HepG2 (cell line): Measurements from ENCODE around the gene OSM.

Experiments
- IKZF4 ChIP-seq: sonication (generic); formaldehyde crosslinking; IDR thresholded peaks from 2 replicates; pipeline ENCODE4 v1.5.1; 2020; ENCODE audit warnings: borderline replicate concordance, mild to moderate bottlenecking, low read depth, missing genetic modification reagents; ENCODE audit errors: not compliant biosample characterization
- TGIF2 ChIP-seq: IDR thresholded peaks from 2 replicates; pipeline ENCODE4 v1.6.1; 2016; ENCODE audit warnings: control low read depth, missing compliant biosample characterization
- ZMYM3 ChIP-seq: sonication (generic); formaldehyde crosslinking; IDR thresholded peaks from 2 replicates; pipeline ENCODE4 v1.5.1; 2020; ENCODE audit warnings: mild to moderate bottlenecking, missing genetic modification reagents

- TF ChIP-seq ZMYM3 (CRISPR knock-in tag), result no peak
- TF ChIP-seq IKZF4 (CRISPR knock-in tag), result no peak
- TF ChIP-seq TGIF2 (CRISPR knock-in tag), result no peak
These were observed 25.7 kb upstream of the OSM start for GRCh38 chr22:30292069-30292970.
